ENCODE measurements around the gene ESRRB. TPM values are rescaled to one million over a fixed set of nuclear protein-coding genes. Genes with fewer than 3 reads are reported as not detected.

Gene ESRRB
- total RNA-seq, 1 donor from 2014 or later: 1.7 TPM

DNA sequence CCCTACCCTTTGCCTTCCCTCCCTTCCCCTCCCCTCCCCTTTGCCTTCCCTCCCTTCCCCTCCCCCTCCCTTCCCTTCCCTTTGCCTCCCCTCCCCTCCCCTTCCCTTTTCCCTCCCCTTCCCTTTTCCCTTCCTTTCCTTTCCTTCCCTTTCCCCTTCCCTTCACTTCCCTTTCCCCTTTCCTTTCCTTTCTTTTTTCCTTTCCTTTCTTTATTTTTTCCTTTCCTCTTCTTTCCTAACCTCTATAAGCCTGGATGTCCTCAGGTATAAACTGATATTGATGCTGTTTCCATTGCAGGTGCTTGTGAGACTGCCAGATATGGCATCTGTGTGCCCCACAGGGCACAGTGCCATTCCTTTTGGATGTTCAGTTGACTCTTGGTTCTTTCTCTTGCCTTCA lies 163.2 kb downstream of the ESRRB start:
- Mint-ChIP-seq H3K4me3 (ENCODE audit: unreplicated experiment) (no peak overlapping the region), H3K27ac (ENCODE audit: unreplicated experiment) (no peak overlapping the region), H3K27me3 (ENCODE audit: unreplicated experiment) (peaks cover 3% of the 10 kb centered on the region), H3K9me3 (ENCODE audit: unreplicated experiment) (peaks cover 3% of the 10 kb centered on the region), H3K4me1 (ENCODE audit: low read depth, unreplicated experiment) (no peaks in the 10 kb centered on the region), H3K36me3 (ENCODE audit: unreplicated experiment) (peaks cover 4% of the 10 kb centered on the region)
- no peak for TF ChIP-seq CTCF (IDR thresholded peaks at IDR 0.05; ENCODE audit: partially characterized antibody, unreplicated experiment)
- no peak for DNase-seq

DNA sequence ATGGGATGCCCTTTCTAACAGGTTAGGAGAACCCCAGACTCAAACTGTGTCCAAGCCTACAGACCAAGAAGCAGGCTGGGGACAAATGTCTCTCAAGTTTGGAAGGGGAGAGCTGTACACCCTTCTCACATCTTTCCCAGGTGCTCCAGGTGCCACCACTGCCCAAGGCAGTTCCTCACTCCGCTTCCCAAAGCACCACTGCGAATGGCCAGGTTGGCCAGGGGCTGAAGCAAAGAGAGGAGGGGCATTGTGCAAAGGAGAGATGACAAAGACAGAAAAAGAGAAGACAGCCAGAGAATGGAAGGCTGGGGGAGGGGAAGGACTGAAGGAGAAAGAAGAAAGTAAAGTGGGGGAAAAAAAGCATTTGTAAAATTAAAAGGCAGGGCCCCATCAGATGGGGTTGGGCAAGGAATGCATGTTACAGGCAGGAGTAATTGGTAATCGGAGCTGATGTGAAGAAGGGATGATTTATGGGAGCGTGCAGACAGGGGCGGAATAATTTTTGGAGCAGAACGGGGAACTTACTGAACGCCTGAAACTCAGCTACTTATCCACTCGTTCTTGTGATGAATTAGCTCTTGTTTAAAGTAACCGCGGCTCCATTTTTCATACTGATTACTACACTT lies 165.8 kb downstream of the ESRRB start:
- H3K4me1 Mint-ChIP-seq (ENCODE audit: low read depth, unreplicated experiment): peaks cover 2% of the 10 kb centered on the region
- peaks cover 3% of the 10 kb centered on the region for H3K27me3 Mint-ChIP-seq (ENCODE audit: unreplicated experiment)
- no peak overlapping the region for H3K4me3 Mint-ChIP-seq (ENCODE audit: unreplicated experiment)
- H3K9me3 Mint-ChIP-seq (ENCODE audit: unreplicated experiment): peaks cover 8% of the 10 kb centered on the region
- H3K27ac Mint-ChIP-seq (ENCODE audit: unreplicated experiment): no peak overlapping the region
- TF ChIP-seq CTCF (IDR thresholded peaks at IDR 0.05; ENCODE audit: partially characterized antibody, unreplicated experiment): no peak
- no peak for DNase-seq
- no peaks in the 10 kb centered on the region for H3K36me3 Mint-ChIP-seq (ENCODE audit: unreplicated experiment)

DNA sequence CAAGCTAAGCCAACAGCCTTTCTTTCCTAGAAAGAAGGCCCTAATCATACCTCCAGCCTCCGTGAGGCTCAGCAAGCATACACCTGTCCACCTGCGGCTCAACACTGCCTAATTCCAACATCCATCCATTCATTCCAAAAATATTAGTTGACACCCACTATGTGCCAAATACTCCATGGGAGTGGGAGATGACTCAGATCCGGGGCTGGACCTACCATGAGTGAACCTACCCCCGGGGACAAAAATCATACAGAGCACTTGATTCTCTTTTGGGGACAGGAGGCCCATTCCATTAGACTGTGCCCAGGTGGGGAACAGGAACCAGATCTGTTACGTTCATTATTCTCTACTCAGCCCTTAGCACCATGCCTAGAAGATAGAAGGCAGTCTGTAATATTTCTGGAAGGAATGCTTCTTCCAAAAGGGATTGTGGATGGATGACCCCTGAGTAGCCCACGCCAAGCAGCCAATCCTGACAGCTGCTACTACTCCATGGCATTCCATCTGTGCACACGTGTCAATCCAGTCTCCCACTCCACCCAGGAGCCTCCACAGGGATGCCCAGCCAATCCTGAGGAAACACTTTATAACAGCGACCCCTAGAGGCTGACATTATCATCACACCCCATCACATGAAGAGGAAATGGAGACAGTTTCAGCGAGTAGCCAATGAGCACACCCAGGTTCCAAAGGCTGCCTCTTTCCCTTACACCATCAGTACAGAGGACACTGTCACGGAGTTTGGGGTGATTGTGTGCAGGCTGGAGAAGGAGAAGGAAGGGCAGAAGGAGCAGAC lies 170.7 kb downstream of the ESRRB start:
- peak; percentile 95 for TF ChIP-seq CTCF (IDR thresholded peaks at IDR 0.05; ENCODE audit: partially characterized antibody, unreplicated experiment)
- Mint-ChIP-seq H3K27me3 (ENCODE audit: unreplicated experiment) (no peaks in the 10 kb centered on the region), H3K4me3 (ENCODE audit: unreplicated experiment) (no peak overlapping the region), H3K36me3 (ENCODE audit: unreplicated experiment) (no peaks in the 10 kb centered on the region), H3K9me3 (ENCODE audit: unreplicated experiment) (peaks cover 9% of the 10 kb centered on the region), H3K4me1 (ENCODE audit: low read depth, unreplicated experiment) (peaks cover 12% of the 10 kb centered on the region), H3K27ac (ENCODE audit: unreplicated experiment) (peak overlapping the region; percentile 50)
- peak; percentile 51 for DNase-seq

DNA sequence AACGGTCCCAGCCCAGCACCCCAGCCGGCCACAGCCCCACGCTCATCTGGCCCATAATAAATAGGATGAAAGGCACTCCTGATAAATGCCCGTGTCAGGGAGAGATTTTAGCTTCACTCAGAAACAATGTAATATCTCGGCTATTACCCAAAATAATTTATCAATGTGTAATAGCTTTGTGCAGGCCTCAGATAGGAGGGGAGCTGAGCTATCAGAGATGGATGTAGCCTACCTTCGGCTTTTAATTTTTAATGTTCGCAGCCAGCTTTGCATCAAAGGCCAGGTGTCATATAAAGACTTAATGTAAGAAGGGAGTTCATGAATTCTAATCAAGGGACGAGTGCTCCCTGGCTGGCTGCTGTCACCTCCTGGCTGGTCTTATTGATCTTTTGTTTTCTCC lies 171.9 kb downstream of the ESRRB start:
- Mint-ChIP-seq H3K27ac (ENCODE audit: unreplicated experiment) (no peak overlapping the region), H3K27me3 (ENCODE audit: unreplicated experiment) (no peaks in the 10 kb centered on the region), H3K36me3 (ENCODE audit: unreplicated experiment) (no peaks in the 10 kb centered on the region), H3K9me3 (ENCODE audit: unreplicated experiment) (peaks cover 9% of the 10 kb centered on the region), H3K4me3 (ENCODE audit: unreplicated experiment) (no peak overlapping the region), H3K4me1 (ENCODE audit: low read depth, unreplicated experiment) (peaks cover 12% of the 10 kb centered on the region)
- no peak for TF ChIP-seq CTCF (IDR thresholded peaks at IDR 0.05; ENCODE audit: partially characterized antibody, unreplicated experiment)
- DNase-seq: no peak

DNA sequence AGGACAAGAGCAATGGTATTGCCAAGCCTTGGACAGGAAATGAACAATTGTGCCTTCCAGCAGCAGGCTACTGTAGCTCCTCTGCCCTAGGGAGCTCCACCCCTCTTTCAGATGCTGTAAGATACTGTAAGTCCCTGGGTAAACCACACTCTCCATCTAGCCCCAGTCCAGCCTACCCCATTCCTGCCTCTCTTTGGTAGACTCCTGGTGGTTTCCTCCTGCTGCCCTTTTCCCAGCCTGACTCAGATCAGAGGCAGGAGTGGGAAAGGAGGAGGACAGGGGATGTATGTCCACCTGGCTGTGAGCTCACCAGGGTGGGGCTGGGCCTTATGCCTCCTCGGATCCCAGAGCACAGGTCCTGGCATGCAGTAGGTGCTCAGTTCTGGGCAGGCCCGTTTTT lies 174.6 kb downstream of the ESRRB start:
- Mint-ChIP-seq H3K9me3 (ENCODE audit: unreplicated experiment) (peaks cover 7% of the 10 kb centered on the region), H3K36me3 (ENCODE audit: unreplicated experiment) (no peaks in the 10 kb centered on the region), H3K27ac (ENCODE audit: unreplicated experiment) (no peak overlapping the region), H3K4me3 (ENCODE audit: unreplicated experiment) (no peak overlapping the region), H3K4me1 (ENCODE audit: low read depth, unreplicated experiment) (peaks cover 12% of the 10 kb centered on the region), H3K27me3 (ENCODE audit: unreplicated experiment) (no peaks in the 10 kb centered on the region)
- TF ChIP-seq CTCF (IDR thresholded peaks at IDR 0.05; ENCODE audit: partially characterized antibody, unreplicated experiment): no peak
- DNase-seq: no peak
